Measurements from ENCODE around the gene MUSK. TPM values are rescaled to one million over a fixed set of nuclear protein-coding genes. Genes with fewer than 3 reads are reported as not detected.
"Not testable (repeated sequence)": the region's sequence is repeated elsewhere in the genome, so short reads cannot be mapped to it uniquely, and the experiment has no call there.

MUSK gene
- total RNA-seq, 1 experiment from 2014 or later: not detected

DNA sequence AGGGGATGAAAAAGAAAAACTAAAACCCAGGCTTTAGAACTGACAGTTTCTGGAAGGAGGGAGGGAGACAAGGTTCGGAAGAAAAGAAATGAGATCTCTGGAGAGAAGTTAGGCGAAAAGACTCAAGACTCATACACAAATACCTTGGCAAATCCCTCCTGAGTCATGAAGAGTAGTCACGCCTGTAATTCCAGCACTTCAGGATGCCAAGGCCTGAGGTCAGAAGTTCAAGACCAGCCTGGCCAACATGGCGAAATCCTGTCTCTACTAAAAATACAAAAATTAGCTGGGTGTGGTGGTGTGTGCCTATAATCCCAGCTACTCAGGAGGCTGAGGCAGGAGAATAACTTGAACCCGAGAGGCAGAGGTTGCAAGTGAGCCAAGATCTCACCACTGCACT, 27.3 kb downstream of the MUSK start:
- POLR2A ChIA-PET; H3K27ac Mint-ChIP-seq; CTCF ChIA-PET; H3K36me3 Mint-ChIP-seq; DNase-seq (ENCODE audit: low spot score); ATAC-seq; H3K27me3 Mint-ChIP-seq (ENCODE audit: low read depth); H3K4me3 Mint-ChIP-seq: not testable (repeated sequence)
- peaks cover 11% of the 10 kb centered on the region for H3K9me3 Mint-ChIP-seq
- H3K4me1 Mint-ChIP-seq: peaks cover 12% of the 10 kb centered on the region

DNA sequence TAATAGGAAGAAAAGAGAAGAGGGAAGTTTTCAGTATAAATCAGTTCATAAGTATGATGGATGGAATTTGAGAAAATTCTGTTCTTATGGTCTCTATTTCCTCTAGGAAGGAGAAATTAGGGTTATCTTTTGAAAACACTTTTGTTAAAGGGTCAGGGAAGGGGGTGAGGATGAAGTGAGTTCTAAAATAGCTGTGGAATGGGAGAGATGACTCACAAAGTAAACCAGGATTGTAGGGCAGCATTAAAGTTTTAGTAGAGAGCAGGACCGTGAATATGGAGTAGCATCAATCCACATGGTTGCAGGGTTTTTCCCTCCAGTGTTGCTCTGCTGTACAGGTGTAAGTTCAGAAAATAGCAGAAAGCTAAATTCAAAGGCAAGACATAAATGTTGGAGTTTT, 32.4 kb downstream of the MUSK start:
- Mint-ChIP-seq H3K4me1 (no peaks in the 10 kb centered on the region), H3K36me3 (no peaks in the 10 kb centered on the region), H3K4me3 (no peak overlapping the region), H3K27ac (no peak overlapping the region), H3K27me3 (ENCODE audit: low read depth) (no peaks in the 10 kb centered on the region), H3K9me3 (no peaks in the 10 kb centered on the region)
- no peak for DNase-seq (ENCODE audit: low spot score)
- ChIA-PET CTCF (no interaction called here), POLR2A (no interaction called here)
- TF ChIP-seq, protein P1, sequence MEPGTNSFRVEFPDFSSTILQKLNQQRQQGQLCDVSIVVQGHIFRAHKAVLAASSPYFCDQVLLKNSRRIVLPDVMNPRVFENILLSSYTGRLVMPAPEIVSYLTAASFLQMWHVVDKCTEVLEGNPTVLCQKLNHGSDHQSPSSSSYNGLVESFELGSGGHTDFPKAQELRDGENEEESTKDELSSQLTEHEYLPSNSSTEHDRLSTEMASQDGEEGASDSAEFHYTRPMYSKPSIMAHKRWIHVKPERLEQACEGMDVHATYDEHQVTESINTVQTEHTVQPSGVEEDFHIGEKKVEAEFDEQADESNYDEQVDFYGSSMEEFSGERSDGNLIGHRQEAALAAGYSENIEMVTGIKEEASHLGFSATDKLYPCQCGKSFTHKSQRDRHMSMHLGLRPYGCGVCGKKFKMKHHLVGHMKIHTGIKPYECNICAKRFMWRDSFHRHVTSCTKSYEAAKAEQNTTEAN (CRISPR knock-in tag; IDR thresholded peaks at IDR 0.05): no peak
- no peak for TF ChIP-seq NR1H2 (CRISPR knock-in tag; IDR thresholded peaks at IDR 0.05)
- no peak for ATAC-seq

DNA sequence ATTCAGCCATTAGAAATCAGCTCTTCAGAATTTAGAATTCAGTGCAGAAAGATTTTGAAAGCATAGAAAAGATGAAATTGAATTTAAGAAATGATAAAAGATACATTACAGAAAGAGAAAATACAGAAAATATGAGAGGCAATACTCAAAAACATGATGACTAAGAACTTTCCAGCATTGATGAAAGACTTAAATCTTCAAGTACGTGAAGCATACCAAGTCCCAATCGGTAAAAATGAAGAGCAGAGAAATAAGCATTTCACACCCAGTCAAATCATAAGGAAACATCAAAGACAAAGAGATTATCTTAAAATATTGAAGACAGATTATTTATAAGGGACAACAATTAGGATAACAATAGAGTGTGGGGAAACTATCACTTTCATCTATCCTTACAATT, 35.1 kb downstream of the MUSK start:
- H3K9me3 Mint-ChIP-seq: no peaks in the 10 kb centered on the region
- POLR2A ChIA-PET: no interaction called here

DNA sequence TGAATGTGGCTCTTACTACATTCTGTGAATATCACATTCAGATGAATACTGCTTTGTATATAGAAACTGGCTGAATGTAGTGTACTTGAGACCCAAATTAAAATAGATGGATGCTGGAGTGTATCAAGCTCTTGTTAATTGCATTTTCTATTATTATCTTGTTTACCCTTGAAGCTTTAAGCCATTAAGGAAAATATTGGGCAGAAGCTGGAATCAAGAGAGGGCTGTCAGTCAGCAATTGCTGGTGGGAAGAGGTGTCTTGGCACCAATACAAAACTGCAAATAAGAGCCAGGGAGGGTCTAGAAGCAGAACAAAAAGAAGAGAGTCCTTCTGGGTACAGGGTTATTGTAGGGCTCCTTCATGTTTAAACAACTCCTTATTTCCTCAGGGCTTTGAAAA, 38.8 kb downstream of the MUSK start:
- DNase-seq (ENCODE audit: low spot score) (no peak), ATAC-seq (no peak)
- no peaks in the 10 kb centered on the region for H3K36me3 Mint-ChIP-seq
- H3K9me3 Mint-ChIP-seq: no peaks in the 10 kb centered on the region
- peaks cover 4% of the 10 kb centered on the region; the same call in 1 of the 2 replicates for H3K4me1 Mint-ChIP-seq
- H3K27ac Mint-ChIP-seq: no peak overlapping the region
- H3K27me3 Mint-ChIP-seq (ENCODE audit: low read depth): no peaks in the 10 kb centered on the region
- CTCF ChIA-PET: no interaction called here
- POLR2A ChIA-PET: no interaction called here
- no peak overlapping the region for H3K4me3 Mint-ChIP-seq
- no peak for TF ChIP-seq TP53 (CRISPR knock-in tag; IDR thresholded peaks at IDR 0.05)
- TF ChIP-seq, protein P2, sequence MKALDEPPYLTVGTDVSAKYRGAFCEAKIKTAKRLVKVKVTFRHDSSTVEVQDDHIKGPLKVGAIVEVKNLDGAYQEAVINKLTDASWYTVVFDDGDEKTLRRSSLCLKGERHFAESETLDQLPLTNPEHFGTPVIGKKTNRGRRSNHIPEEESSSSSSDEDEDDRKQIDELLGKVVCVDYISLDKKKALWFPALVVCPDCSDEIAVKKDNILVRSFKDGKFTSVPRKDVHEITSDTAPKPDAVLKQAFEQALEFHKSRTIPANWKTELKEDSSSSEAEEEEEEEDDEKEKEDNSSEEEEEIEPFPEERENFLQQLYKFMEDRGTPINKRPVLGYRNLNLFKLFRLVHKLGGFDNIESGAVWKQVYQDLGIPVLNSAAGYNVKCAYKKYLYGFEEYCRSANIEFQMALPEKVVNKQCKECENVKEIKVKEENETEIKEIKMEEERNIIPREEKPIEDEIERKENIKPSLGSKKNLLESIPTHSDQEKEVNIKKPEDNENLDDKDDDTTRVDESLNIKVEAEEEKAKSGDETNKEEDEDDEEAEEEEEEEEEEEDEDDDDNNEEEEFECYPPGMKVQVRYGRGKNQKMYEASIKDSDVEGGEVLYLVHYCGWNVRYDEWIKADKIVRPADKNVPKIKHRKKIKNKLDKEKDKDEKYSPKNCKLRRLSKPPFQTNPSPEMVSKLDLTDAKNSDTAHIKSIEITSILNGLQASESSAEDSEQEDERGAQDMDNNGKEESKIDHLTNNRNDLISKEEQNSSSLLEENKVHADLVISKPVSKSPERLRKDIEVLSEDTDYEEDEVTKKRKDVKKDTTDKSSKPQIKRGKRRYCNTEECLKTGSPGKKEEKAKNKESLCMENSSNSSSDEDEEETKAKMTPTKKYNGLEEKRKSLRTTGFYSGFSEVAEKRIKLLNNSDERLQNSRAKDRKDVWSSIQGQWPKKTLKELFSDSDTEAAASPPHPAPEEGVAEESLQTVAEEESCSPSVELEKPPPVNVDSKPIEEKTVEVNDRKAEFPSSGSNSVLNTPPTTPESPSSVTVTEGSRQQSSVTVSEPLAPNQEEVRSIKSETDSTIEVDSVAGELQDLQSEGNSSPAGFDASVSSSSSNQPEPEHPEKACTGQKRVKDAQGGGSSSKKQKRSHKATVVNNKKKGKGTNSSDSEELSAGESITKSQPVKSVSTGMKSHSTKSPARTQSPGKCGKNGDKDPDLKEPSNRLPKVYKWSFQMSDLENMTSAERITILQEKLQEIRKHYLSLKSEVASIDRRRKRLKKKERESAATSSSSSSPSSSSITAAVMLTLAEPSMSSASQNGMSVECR (CRISPR knock-in tag; IDR thresholded peaks at IDR 0.05; ENCODE audit: borderline replicate concordance): no peak
- TF ChIP-seq, protein P3, sequence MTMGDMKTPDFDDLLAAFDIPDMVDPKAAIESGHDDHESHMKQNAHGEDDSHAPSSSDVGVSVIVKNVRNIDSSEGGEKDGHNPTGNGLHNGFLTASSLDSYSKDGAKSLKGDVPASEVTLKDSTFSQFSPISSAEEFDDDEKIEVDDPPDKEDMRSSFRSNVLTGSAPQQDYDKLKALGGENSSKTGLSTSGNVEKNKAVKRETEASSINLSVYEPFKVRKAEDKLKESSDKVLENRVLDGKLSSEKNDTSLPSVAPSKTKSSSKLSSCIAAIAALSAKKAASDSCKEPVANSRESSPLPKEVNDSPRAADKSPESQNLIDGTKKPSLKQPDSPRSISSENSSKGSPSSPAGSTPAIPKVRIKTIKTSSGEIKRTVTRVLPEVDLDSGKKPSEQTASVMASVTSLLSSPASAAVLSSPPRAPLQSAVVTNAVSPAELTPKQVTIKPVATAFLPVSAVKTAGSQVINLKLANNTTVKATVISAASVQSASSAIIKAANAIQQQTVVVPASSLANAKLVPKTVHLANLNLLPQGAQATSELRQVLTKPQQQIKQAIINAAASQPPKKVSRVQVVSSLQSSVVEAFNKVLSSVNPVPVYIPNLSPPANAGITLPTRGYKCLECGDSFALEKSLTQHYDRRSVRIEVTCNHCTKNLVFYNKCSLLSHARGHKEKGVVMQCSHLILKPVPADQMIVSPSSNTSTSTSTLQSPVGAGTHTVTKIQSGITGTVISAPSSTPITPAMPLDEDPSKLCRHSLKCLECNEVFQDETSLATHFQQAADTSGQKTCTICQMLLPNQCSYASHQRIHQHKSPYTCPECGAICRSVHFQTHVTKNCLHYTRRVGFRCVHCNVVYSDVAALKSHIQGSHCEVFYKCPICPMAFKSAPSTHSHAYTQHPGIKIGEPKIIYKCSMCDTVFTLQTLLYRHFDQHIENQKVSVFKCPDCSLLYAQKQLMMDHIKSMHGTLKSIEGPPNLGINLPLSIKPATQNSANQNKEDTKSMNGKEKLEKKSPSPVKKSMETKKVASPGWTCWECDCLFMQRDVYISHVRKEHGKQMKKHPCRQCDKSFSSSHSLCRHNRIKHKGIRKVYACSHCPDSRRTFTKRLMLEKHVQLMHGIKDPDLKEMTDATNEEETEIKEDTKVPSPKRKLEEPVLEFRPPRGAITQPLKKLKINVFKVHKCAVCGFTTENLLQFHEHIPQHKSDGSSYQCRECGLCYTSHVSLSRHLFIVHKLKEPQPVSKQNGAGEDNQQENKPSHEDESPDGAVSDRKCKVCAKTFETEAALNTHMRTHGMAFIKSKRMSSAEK (CRISPR knock-in tag; IDR thresholded peaks at IDR 0.05; ENCODE audit: borderline replicate concordance): no peak

More for the DNA sequence above, 35.1 kb downstream of the MUSK start:
- Mint-ChIP-seq H3K4me3 (no peak overlapping the region), H3K27ac (no peak overlapping the region), H3K27me3 (ENCODE audit: low read depth) (no peaks in the 10 kb centered on the region), H3K4me1 (no peaks in the 10 kb centered on the region), H3K36me3 (no peaks in the 10 kb centered on the region)
- TF ChIP-seq, protein P4, sequence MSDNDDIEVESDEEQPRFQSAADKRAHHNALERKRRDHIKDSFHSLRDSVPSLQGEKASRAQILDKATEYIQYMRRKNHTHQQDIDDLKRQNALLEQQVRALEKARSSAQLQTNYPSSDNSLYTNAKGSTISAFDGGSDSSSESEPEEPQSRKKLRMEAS (CRISPR knock-in tag; IDR thresholded peaks at IDR 0.05): no peak
- TF ChIP-seq, protein P1 (CRISPR knock-in tag; IDR thresholded peaks at IDR 0.05): no peak
- TF ChIP-seq GTF2I (CRISPR knock-in tag; conservative IDR thresholded peaks at IDR 0.05) (no peak), ZNF416 (CRISPR knock-in tag; IDR thresholded peaks at IDR 0.05) (no peak), NFE2L1 (CRISPR knock-in tag; IDR thresholded peaks at IDR 0.05) (no peak), ZNF263 (CRISPR knock-in tag; IDR thresholded peaks at IDR 0.05; ENCODE audit: low read depth) (no peak), ZNF232 (CRISPR knock-in tag; IDR thresholded peaks at IDR 0.05) (no peak), FOXP1 (CRISPR knock-in tag; IDR thresholded peaks at IDR 0.05; ENCODE audit: borderline replicate concordance) (no peak), SMAD3 (CRISPR knock-in tag; IDR thresholded peaks at IDR 0.05; ENCODE audit: borderline replicate concordance) (no peak), TEAD4 (CRISPR knock-in tag; IDR thresholded peaks at IDR 0.05) (no peak), PRRX2 (CRISPR knock-in tag; IDR thresholded peaks at IDR 0.05) (no peak), FOXJ3 (CRISPR knock-in tag; IDR thresholded peaks at IDR 0.05; ENCODE audit: borderline replicate concordance) (no peak)
- TF ChIP-seq, protein P5, sequence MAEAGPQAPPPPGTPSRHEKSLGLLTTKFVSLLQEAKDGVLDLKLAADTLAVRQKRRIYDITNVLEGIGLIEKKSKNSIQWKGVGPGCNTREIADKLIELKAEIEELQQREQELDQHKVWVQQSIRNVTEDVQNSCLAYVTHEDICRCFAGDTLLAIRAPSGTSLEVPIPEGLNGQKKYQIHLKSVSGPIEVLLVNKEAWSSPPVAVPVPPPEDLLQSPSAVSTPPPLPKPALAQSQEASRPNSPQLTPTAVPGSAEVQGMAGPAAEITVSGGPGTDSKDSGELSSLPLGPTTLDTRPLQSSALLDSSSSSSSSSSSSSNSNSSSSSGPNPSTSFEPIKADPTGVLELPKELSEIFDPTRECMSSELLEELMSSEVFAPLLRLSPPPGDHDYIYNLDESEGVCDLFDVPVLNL (CRISPR knock-in tag; IDR thresholded peaks at IDR 0.05; ENCODE audit: borderline replicate concordance, low read depth): no peak
- TF ChIP-seq, protein P6, sequence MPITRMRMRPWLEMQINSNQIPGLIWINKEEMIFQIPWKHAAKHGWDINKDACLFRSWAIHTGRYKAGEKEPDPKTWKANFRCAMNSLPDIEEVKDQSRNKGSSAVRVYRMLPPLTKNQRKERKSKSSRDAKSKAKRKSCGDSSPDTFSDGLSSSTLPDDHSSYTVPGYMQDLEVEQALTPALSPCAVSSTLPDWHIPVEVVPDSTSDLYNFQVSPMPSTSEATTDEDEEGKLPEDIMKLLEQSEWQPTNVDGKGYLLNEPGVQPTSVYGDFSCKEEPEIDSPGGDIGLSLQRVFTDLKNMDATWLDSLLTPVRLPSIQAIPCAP (CRISPR knock-in tag; IDR thresholded peaks at IDR 0.05): no peak
- DNase-seq (ENCODE audit: low spot score) (no peak), ATAC-seq (no peak)
- CTCF ChIA-PET: no interaction called here
